Renal cortical epithelial cell (primary cell): ENCODE results near the gene TAF13. TPM values are rescaled to one million over a fixed set of nuclear protein-coding genes. Genes with fewer than 3 reads are reported as not detected.
A peak's percentile ranks its signal among the peaks of the same experiment; 100 is the strongest.
"Not testable (repeated sequence)": the region's sequence is repeated elsewhere in the genome, so short reads cannot be mapped to it uniquely, and the experiment has no call there.

ENCODE experiments used
- DNase-seq: peaks from one replicate; pipeline ENCODE4 v3.0.0-alpha.2; 2011; ENCODE audit warnings: low read depth
- total RNA-seq: library from RNA; depleted of rRNA; stranded (reverse); fragments of >200 nt; gene quantifications from 2 replicates; pipeline ENCODE4 v1.2.3, GENCODE V29; 2014

TAF13 gene
- total RNA-seq, 1 donor from 2014 or later: 114 TPM

DNA sequence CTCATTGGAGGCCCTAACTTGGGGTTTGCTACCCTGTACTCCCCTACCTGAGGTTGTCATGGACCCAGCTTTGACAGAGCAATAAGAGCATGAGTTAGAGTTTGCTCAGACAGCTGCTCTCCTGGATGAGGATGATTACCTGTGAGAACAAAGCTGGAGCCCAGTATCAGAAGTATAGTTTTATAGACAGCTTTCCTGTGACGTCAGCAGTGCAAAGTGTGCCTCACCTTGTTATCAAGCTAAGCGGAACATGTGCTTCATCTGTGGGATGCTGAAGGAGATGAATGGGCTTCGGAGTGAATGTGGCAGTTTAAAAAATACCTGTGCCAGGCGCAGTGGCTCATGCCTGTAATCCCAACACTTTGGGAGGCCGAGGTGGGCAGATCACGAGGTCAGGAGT, 28.5 kb downstream of the TAF13 start:
- DNase-seq: no peak

DNA sequence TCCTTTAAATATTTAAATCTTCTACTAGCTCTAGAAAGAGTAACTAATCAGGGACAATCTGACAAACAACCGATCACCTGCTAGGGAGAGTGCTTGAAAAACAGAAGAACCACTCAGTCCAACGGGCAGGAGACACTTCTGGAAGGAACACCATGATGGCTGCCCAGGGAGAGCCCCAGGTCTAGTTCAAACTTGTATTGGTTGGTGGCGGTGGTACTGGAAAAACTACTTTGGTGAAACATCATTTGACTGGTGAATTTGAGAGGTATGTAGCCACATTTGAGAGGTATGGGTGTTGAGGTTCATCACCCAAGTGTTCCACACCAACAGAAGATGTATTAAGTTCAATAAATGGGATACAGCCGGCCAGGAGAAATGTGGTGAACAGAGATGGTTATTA, 29.1 kb downstream of the TAF13 start:
- no peak for DNase-seq

DNA sequence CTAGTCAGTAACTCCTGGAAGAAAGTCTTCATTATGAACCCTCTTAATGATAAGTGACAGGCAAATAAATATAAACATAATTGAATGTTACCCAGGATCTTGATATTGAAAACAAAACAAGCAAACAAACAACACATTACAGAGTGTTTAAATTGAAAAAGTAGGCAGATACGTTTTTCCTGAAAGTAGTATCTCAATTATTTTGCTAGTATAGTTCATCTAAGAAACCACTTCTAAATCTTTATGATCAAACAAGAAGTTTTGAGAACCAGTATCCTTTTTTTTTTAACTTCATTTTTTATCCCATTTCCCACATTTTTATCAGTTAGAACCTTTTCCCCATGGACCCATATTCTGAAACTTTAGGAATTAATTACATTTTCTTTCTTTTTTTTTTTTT, 30.2 kb downstream of the TAF13 start:
- no peak for DNase-seq

DNA sequence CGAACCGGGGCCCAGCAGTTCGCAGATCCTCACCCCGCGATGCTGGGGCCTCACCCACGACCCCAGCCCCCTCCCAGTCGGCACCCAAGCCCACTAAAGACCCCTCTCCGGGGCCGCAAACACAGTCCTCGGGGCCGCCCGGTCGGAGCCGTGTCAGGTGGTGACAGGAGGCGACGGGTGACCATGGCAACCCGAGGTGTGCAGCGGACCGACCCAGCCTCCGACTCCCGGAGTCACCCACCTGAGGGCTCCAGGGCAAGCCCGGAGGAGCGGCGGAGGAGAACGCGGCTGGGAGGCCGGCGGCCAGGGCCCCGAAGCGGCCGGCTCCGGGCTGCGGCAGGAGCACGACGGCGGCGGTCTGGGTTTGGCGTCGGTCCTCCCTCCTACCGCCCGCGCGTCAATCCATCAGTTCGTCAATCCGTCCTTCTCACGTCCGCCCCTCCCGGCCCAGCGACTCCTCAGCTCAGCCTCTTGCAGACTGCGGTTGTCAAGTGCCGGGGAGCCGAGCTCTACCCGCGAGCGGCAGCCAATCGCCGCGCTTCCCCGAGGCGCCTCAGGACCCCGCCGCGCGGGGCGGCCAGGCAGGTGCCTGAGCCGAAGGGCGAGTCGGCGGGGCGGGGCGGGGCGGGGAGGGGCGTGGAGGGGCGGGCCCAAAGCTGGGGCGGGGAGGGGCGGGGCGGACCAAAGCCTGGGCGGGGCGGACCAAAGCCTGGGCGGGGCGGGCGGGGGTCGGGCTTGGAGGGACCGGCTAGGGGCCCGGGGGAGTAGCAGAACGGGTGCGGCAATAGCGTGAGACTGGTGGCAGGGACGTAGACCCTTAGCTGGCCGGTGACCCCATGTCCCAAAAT, 34.0 kb downstream of the TAF13 start, which contains the start of gene WDR47:
Gene WDR47 (minus strand): TSS at position 482 of the 848 bp plus-strand sequence. CDS start 18,590 bp downstream, outside the sequence.
- DNase-seq: peak; percentile 88

DNA sequence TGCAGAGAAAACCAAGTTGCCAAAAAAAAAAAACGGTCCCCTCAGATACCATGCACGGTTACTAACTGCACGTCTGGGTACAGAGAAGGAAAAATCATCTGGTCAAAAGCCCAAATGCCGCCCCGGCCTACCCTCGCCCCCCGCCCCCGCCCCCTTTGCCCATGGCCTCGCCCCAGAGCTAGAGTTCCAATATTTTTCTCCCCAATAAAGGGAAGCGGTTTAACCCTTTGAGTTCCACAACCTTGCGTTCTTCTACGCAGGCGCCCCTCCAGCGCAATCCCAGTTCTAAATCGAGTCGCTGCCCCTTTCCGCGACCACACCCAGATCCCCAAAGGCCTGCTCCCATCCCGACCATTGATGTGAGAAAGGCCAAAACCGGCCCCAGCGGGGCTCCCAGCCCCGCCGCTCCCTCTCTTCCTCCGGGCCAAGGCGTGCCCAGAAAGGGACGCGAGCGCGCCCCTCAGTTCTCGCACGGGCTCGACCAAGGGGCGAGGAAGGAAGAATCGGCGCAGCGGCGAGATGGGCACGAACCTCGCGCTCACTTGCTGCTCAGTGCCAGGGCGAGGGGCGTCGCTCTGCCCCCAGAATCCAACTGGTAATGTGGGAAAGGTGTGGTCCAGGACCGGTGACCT, 34.7 kb downstream of the TAF13 start:
- DNase-seq: no peak

DNA sequence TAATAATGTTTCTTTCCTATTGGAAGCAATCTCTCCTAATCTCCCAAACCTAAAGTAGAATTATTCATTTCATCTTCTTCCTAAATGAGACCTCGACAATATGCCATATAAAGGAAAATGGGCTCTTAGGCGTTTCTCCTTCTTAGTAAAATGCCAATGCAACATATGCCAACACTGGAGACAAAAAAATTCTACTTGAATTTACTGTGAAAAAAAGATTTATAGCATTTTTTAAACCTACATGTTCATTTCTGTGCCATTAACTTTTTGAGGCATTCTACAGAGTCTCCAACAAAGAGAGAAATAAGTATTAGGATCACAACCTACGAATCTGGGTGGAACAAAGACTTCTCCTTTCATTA, 35.2 kb downstream of the TAF13 start:
- DNase-seq: no peak

DNA sequence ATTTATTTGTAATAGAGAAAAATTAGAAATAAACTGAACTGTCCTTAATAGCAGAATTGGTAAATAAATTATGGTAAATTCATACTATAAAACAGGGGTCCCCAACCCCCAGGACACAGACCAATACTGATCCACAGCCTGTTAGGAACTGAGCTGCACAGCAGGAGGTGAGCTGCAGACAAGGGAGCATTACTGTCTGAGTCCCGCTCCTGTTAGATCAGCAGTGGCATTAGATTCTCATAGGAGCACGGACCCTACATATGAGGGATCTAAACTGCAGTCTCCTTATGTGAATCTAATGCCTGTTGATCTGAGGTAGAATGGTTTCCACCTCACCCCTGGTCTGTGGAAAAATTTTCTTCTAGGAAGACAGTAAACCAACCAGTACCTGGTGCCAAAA, 41.4 kb downstream of the TAF13 start:
- no peak for DNase-seq

DNA sequence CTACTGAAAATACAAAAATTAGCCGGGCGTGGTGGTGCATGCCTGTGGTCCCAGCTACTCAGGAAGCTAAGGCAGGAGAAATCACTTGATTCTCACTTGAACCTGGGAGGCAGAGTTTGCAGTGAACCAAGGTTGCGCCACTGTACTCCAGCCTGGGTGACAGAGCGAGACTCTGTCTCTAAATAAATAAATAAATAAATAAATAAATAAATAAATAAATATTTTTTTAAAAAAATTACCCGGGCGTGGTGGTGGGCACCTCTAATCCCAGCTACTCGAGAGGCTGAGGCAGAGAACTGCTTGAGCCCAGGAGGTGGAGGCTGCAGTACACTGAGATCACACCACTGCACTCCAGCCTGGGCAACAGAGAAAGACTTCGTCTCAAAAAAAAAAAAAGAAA, 46.3 kb downstream of the TAF13 start:
- DNase-seq: not testable (repeated sequence)

DNA sequence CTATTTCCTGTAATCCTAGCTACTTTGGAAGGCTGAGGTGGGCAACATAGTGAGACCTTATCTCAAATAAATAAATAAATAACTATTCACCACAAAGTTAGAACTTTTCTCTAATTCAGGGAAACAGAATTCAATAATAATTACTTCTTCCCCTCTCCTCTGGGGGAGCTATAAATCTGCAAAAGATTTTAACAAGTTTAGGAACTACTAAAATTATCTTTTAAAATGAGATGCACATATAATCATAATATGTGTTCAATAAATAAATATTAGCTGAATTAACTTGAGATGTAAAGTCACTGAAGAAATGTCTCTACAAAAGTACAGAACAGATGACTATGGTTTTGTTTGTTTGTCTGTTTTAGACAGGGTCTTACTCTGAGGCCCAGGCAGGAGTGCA, 48.0 kb downstream of the TAF13 start:
- peak; percentile 6 for DNase-seq

DNA sequence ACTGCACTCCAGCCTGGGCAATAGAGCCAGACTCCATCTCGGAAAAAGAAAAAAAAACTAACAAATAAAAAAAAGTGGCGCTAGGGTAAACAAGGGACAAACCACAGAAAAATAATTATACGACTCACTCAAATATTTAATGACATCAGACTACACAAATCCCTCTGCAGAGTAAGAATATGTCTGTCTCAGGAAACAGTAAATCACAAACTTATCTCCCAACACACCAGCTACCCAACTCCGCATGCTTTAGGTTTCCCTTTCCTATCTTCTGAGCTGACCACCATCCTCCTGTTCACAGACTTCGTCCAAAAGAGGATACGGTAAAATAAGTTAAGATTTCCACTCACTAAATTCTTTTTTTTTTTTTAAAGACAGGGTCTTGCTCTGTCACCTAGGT, 50.1 kb downstream of the TAF13 start:
- no peak for DNase-seq

DNA sequence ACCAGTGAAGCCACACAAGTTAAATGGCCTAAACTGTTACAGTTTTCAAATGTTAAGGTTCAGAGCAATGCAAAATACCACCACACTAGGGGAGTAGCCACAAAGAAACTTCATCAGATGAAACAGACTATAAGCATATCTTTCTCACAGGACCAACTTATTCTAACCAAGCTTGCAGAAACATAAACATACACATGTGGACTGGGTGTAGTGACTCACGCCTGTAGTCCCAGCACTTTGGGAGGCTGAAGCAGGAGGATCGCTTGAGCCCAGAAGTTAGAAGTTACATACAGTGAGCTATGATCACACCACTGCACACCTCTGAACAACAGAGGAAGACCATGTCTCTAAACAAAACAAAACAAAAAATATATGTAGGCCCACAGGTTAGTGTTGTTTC, 51.2 kb downstream of the TAF13 start:
- DNase-seq: no peak

DNA sequence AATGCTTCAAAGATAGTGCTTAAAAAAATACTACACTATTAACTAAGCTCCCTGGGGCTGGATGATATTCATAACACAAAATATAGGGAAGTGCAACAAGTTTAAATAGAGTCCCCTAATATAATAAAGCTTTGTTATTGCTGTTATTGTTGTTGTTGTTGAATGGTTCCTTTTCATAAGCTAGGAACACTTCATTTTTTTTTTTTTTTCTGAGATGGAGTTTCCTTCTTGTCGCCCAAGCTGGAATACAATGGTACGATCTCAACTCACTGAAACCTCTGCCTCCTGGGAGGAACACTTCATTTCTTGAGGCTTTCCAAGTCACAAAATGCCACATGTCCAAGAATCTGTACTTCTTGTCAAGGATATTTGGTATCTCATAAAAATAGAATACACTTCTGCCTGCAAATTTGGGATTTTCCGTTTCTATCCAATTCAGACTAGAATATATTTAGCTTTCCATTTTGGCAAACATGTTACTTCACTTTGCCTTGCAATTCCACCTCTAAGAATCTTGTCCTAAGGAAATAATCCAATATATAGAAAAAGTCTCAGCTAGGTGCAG, 55.0 kb downstream of the TAF13 start:
- no peak for DNase-seq

DNA sequence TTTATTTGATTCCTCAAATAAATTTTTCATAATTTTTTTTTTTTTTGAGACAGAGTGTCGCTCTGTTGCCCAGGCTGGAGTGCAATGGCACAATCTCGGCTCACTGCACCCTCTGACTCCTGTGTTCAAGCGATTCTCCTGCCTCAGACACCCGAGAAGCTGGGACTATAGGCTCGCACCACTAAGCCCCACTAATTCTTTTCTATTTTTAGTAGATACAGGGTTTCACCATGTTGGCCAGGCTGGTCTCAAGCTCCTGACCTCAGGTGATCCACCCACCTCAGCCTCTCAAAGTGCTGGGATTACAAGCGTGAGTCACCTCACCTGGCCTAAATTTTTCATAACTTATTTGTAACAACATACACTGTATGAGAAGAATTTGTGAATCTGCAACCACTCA, 58.1 kb downstream of the TAF13 start:
- not testable (repeated sequence) for DNase-seq

DNA sequence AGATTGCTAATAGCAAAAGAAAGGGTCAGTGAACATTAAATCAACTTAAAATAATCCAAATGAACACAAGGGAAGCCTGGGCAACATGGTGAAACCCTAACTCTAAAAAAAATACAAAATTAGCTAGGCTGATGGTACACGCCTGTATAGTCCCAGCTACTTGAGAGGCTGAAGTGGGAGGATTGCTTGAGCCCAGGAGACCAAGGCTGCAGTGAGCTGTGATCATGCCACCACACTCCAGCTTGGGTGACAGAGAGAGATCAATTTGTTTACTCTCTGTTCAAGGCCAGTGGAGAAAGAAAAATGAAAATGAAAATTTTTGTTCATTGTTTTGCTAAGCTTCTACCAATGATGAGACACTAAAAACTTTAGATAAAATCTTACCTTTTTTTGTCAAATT, 58.7 kb downstream of the TAF13 start:
- no peak for DNase-seq

Other genes with a start within 250 kb of the TAF13 start
- gene AKNAD1, start 218.9 kb downstream of the TAF13 start, total RNA-seq: not detected in 2 replicates
- gene GPSM2, start 199.0 kb downstream of the TAF13 start, total RNA-seq: 18.6 and 30.9 TPM in 2 replicates
- 45.7 and 46.4 TPM in 2 replicates for gene CLCC1, start 112.5 kb downstream of the TAF13 start, total RNA-seq
- gene WDR47, start 33.9 kb downstream of the TAF13 start, total RNA-seq: 21.0 and 43.2 TPM in 2 replicates
- gene TMEM167B, start 14.8 kb upstream of the TAF13 start, total RNA-seq: 21.4 and 32.1 TPM in 2 replicates
- gene ELAPOR1, start 38.1 kb upstream of the TAF13 start, total RNA-seq: 0.17 and 0.99 TPM in 2 replicates
- 223 and 265 TPM in 2 replicates for gene SARS1, start 137.9 kb upstream of the TAF13 start, total RNA-seq
- 8.5 and 75.9 TPM in 2 replicates for gene CELSR2, start 173.5 kb upstream of the TAF13 start, total RNA-seq
- 1.5 and 2.1 TPM in 2 replicates for gene PSRC1, start 207.1 kb upstream of the TAF13 start, total RNA-seq
- not detected in 2 replicates for gene MYBPHL, start 231.0 kb upstream of the TAF13 start, total RNA-seq